Activated CD4-positive, alpha-beta T cell treated with anti-CD3 and anti-CD28 coated beads, Interleukin-2, amount 50 U/mL, for 16 hours (primary cell): ENCODE data around the gene NMUR2.

Experiments used
- DNase-seq: peaks from one replicate; pipeline ENCODE4 v3.0.0-alpha.2; 2020

The NMUR2 gene

DNA sequence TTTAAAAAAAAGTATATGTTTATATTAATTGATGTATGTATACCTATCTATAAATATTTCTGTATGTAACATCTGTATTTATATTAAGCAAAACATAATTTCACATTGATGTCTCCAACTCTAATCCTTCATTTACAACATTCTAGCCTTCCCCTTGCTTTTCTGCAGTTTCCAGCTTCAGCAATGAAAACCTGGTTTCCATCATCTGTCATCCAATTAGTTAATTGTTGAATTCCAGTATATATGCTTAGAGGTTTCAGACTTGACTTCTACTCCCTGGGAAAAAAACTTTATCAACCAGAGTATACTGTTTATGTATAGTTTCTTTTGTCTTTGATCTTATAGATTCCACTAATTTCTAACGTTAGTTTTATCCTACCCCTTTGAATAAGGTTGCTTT, 38.4 kb downstream of the NMUR2 start:
- DNase-seq: no peak

DNA sequence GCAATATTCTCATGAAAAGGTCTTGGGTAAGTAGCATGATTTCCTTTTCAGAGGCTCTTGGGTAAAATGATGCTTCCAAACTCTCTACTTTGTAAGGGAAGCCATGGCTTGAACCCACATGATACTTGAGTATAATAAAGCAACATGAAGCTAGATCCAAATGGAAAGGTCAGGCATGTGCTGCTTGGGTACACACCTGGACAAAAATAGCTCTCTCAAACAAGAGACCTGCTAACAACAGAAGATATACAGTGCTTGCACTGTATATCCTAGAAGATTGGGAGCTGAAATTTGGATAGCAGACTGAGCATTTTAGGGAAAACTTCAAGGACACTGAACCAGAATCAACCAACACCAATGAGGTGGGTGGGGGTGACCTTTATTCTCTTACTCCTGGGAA, 40.2 kb downstream of the NMUR2 start:
- no peak for DNase-seq

DNA sequence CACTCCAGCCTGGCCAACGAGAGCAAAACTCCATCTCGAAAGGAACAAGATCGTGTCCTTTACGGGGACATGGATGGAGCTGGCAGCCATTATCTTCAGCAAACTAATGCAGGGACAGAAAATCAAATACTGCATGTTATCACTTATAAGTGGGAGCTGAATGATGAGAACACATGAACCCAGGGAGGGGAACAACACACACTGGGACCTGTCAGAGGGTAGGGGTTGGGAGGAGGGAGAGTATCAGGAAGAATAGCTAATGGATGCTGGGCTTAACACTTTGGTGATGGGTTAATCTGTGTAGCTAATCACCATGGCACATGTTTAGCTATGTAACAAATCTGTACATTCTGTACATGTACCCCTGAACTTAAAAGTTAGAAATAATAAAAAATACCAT, 40.9 kb downstream of the NMUR2 start:
- DNase-seq: no peak

DNA sequence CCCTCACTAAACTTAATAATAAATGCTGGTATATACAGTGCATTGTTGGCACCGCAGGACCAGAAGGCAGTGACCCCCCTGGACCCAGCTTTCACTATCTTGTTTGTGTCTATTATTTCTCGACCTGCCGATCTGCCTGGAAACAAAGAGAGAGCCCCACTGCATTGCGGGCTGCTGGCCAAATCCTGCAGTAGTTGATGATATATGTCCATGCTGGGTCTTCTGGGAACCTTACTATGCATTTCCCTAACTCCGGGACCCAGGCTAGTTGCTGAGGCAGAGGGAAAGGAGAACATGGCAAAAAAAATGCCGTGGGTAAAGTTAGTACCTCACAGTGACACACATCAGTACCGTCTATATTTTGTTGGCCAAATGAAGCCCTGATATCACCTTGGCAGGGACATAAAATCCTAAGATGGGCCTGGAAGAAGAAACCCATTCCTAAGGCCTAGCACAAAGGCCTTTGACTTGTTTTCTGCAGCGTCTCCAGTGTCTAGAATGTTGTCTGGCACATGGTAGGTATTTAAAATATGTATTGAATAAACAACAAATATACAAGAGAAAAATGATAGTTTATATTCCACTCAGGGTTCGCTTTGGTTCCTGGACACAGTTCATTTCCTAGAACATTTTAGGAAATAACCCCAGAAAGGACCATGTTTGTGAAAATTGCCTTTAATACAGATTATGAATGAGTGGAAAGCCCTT, 46.1 kb downstream of the NMUR2 start:
- DNase-seq: no peak

DNA sequence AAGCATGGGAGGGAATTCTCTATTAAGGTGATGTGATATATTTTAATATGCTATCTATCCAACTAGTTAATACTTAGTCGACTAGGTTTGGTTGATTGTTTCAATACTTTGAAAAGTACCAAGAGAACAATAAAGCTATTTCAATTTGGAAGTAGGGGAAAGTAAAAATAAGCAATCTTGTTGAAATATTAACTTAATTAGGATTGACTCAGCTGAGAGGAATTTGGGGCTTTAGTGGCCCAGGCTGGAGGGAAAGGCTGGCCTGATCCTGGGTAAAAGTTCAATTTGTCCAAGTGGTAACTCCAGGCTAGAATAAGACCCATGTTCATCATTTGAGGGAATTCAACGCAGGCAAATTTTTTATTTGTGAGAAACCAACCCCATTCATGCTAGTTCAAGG, 48.6 kb downstream of the NMUR2 start:
- no peak for DNase-seq

DNA sequence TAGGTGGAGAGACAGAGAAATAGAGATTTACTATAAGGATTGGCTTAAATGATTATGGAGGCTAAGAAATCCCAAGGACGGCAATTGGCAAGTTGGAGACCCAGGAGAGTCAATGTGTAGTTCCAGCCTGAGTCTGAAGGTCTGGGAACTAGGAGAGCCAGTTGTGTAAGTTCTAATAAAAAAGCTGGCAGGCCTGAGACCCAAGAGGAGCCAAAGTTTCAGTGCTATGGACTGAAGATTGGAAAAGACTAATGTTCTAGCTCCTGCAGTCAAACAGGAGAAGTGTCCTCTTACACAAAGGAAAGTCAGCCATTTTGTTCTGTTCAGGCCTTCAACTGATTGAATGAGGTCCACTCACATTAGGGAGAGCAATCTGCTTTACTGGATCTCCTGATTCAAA, 50.0 kb downstream of the NMUR2 start:
- no peak for DNase-seq

DNA sequence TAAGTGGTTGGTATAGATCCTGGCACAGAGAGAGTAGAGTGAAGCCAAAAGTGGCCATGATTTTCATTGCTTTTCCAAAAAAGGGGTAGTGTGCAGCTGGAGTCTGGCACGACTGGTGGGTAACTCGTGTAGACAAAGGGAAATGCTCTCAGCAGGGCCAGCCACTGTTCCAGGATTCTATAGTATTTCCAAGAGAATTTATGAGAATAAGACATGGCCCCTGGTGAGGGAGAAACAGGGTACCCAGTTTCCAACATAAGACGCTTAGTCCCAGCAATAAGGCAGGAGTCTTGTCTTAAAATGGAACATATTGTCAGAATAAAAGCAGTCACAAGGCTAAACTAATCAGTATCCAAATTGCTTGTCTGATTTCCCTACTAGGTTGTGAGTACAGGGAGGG, 52.1 kb downstream of the NMUR2 start:
- DNase-seq: no peak

DNA sequence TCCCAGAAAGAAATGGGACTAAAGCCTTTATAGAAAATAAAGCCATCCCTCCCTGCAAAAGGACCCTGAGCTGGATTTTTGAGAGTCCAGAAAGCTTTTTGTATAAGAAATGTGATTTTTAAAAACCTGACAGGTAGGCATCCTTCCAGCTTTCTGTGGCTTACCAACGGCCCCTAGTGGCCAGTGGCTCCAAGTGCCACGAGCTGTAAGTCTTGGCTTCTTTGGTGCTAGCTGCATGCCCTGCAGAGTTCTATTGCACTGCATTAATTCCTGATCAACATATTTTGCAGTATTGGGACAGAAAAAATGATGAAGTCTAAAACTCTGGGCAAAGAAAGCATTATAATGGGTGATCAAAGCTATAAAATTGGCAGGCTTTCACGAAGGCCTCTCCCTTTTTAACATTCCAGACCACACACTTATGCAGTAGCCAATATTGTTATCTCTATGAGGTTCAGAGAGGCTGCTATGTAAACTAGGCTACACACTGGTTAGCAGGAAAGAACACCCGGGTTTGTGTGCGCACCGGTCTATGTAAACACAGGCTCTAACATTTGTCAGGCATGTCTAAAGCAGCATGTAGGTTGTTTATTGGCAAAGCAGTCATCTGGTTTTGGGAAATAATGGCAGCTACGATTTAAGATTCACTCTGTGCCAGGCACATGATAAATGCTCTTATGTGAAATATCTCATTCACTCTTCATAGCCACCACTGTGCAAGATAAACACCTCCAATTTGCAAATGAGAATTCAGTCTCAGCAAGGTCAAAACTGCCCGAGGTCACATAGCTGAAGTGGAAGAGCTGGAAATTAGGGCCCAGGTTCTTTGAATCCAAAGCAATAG, 55.2 kb downstream of the NMUR2 start:
- DNase-seq: peak; percentile 28
